MM.1S (cell line): ENCODE data around the gene OXCT1.

ENCODE experiments used
- DNase-seq: peaks from one replicate; pipeline ENCODE4 v3.0.0-alpha.2; 2015
- H2AFZ ChIP-seq: fragments of 300-600 bp; sonication (generic); 2 replicates; pipeline ENCODE4 v1.6.0; 2016; ENCODE audit warnings: antibody characterized with exemption, low read length
- H3F3A ChIP-seq: fragments of 300-600 bp; sonication (generic); 2 replicates; pipeline ENCODE4 v1.6.1; 2016; ENCODE audit warnings: mild to moderate bottlenecking, antibody characterized with exemption, low read length, moderate library complexity, mixed read lengths; ENCODE audit not compliant: insufficient read depth
- H3K27ac ChIP-seq: fragments of 300-600 bp; sonication (generic); 2 replicates; pipeline ENCODE4 v1.5.1; 2016; ENCODE audit warnings: mild to moderate bottlenecking, low read length
- H3K27me3 ChIP-seq: fragments of 300-600 bp; sonication (generic); replicated peaks from 2 replicates; pipeline ENCODE4 v1.6.0; 2016; ENCODE audit warnings: low read length; ENCODE audit not compliant: insufficient read depth
- H3K36me3 ChIP-seq: fragments of 300-600 bp; sonication (generic); replicated peaks from 2 replicates; pipeline ENCODE4 v1.6.1; 2016; ENCODE audit warnings: mild to moderate bottlenecking, low read length, mixed read lengths; ENCODE audit not compliant: insufficient read depth
- H3K4me1 ChIP-seq: fragments of 300-600 bp; sonication (generic); 2 replicates; pipeline ENCODE4 v1.6.1; 2016; ENCODE audit warnings: low read length, mixed read lengths
- H3K4me2 ChIP-seq: fragments of 300-600 bp; sonication (generic); 2 replicates; pipeline ENCODE4 v1.6.0; 2016; ENCODE audit warnings: low read depth, low read length
- H3K4me3 ChIP-seq: fragments of 300-600 bp; sonication (generic); 2 replicates; pipeline ENCODE4 v1.5.1; 2016; ENCODE audit warnings: low read length, mixed read lengths
- H3K79me2 ChIP-seq: fragments of 300-600 bp; sonication (generic); 2 replicates; pipeline ENCODE4 v1.6.1; 2016; ENCODE audit warnings: mixed run types, low read length, mixed read lengths
- H3K9ac ChIP-seq: fragments of 300-600 bp; sonication (generic); 2 replicates; pipeline ENCODE4 v1.6.1; 2016; ENCODE audit warnings: low read length, mixed read lengths
- H3K9me2 ChIP-seq: fragments of 300-600 bp; sonication (generic); replicated peaks from 2 replicates; pipeline ENCODE4 v1.6.1; 2016; ENCODE audit warnings: mild to moderate bottlenecking, low read length, mixed read lengths; ENCODE audit not compliant: insufficient read depth
- H3K9me3 ChIP-seq: fragments of 300-600 bp; sonication (generic); replicated peaks from 2 replicates; pipeline ENCODE4 v1.6.1; 2016; ENCODE audit warnings: mild to moderate bottlenecking, low read length, mixed read lengths; ENCODE audit not compliant: insufficient read depth
- H4K20me1 ChIP-seq: fragments of 300-600 bp; sonication (generic); 2 replicates; pipeline ENCODE4 v1.6.1; 2016; ENCODE audit warnings: mild to moderate bottlenecking, low read length, moderate library complexity, mixed read lengths; ENCODE audit not compliant: insufficient read depth
- EZH2 ChIP-seq: fragments of 300-600 bp; sonication (generic); optimal IDR thresholded peaks from 2 replicates; pipeline ENCODE3; 2017; ENCODE audit warnings: low read depth, mild to moderate bottlenecking, antibody characterized with exemption, low read length, mixed read lengths
- EZH2phosphoT487 ChIP-seq: fragments of 300-600 bp; sonication (generic); IDR thresholded peaks from 2 replicates; pipeline ENCODE4 v1.6.1; 2018; ENCODE audit warnings: antibody characterized with exemption, low read length
- TF ChIP-seq, protein P1 (sequence below): fragments of 300-600 bp; sonication (generic); IDR thresholded peaks from 2 replicates; pipeline ENCODE4 v1.5.1; 2016; ENCODE audit warnings: antibody characterized with exemption, low read length, mixed read lengths

The OXCT1 gene

GRCh38 chr5:41755705-41756104, 114.5 kb downstream of the OXCT1 start:
- no peaks in the 10 kb centered on the region for H3K9me2 ChIP-seq
- no peaks in the 10 kb centered on the region for H3K79me2 ChIP-seq
- H3K36me3 ChIP-seq = no peaks in the 10 kb centered on the region; the same call in 1 of the 2 replicates
- no peaks in the 10 kb centered on the region for H4K20me1 ChIP-seq
- H3K4me3 ChIP-seq = no peak overlapping the region
- H3K27me3 ChIP-seq = no peaks in the 10 kb centered on the region
- H3F3A ChIP-seq = no peaks in the 10 kb centered on the region
- H3K4me2 ChIP-seq = no peak overlapping the region
- no peak overlapping the region for H3K27ac ChIP-seq
- DNase-seq = no peak
- H3K4me1 ChIP-seq = no peaks in the 10 kb centered on the region
- H3K9me3 ChIP-seq = no peaks in the 10 kb centered on the region
- TF ChIP-seq EZH2phosphoT487 (no peak), EZH2 (no peak)
- TF ChIP-seq, protein P1, sequence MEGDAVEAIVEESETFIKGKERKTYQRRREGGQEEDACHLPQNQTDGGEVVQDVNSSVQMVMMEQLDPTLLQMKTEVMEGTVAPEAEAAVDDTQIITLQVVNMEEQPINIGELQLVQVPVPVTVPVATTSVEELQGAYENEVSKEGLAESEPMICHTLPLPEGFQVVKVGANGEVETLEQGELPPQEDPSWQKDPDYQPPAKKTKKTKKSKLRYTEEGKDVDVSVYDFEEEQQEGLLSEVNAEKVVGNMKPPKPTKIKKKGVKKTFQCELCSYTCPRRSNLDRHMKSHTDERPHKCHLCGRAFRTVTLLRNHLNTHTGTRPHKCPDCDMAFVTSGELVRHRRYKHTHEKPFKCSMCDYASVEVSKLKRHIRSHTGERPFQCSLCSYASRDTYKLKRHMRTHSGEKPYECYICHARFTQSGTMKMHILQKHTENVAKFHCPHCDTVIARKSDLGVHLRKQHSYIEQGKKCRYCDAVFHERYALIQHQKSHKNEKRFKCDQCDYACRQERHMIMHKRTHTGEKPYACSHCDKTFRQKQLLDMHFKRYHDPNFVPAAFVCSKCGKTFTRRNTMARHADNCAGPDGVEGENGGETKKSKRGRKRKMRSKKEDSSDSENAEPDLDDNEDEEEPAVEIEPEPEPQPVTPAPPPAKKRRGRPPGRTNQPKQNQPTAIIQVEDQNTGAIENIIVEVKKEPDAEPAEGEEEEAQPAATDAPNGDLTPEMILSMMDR = no peak
- no peak overlapping the region for H2AFZ ChIP-seq
- H3K9ac ChIP-seq = no peak overlapping the region

- no peaks in the 10 kb centered on the region for H3K4me1 ChIP-seq
- H3K9me2 ChIP-seq = no peaks in the 10 kb centered on the region
- no peaks in the 10 kb centered on the region for H3K9me3 ChIP-seq
- H3K36me3 ChIP-seq = no peaks in the 10 kb centered on the region; the same call in 1 of the 2 replicates
- no peaks in the 10 kb centered on the region for H3F3A ChIP-seq
- H3K4me3 ChIP-seq = no peak overlapping the region
- H2AFZ ChIP-seq = no peak overlapping the region
- H3K27ac ChIP-seq = no peak overlapping the region
- no peak overlapping the region for H3K4me2 ChIP-seq
- no peaks in the 10 kb centered on the region for H3K27me3 ChIP-seq
- no peaks in the 10 kb centered on the region for H3K79me2 ChIP-seq
- TF ChIP-seq EZH2 (no peak), EZH2phosphoT487 (no peak)
- TF ChIP-seq, protein P1 = peak; percentile 46
- H4K20me1 ChIP-seq = no peaks in the 10 kb centered on the region
- no peak overlapping the region for H3K9ac ChIP-seq
- DNase-seq = peak; percentile 51
These were observed 115.4 kb downstream of the OXCT1 start for GRCh38 chr5:41754857-41755256.

DNA sequence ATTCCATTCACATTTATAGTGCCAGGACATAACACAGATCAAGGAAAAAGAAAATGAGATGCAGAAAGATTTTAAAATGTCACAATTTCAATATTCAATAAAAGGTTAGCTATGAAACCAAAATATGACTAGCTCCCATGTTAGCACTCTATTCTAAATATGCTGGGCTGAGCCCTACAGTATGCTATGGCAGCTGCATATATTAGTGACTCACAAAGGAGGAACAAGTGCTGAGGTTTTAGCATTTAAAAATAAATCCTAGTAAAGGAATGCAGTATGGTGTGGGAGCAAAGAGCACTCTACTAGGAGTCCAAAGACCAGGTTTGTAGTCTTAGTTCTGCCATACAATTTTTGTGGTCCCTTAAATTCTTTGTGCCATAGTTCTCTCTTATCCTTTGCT, 118.4 kb downstream of the OXCT1 start:
- no peak overlapping the region for H2AFZ ChIP-seq
- no peaks in the 10 kb centered on the region for H3K4me1 ChIP-seq
- DNase-seq = no peak
- no peak overlapping the region for H3K4me2 ChIP-seq
- H3K36me3 ChIP-seq = peaks cover 4% of the 10 kb centered on the region; the same call in 1 of the 2 replicates
- H3K9me3 ChIP-seq = no peaks in the 10 kb centered on the region
- H4K20me1 ChIP-seq = no peaks in the 10 kb centered on the region
- no peaks in the 10 kb centered on the region for H3K27me3 ChIP-seq
- no peaks in the 10 kb centered on the region for H3F3A ChIP-seq
- no peaks in the 10 kb centered on the region for H3K79me2 ChIP-seq
- TF ChIP-seq, protein P1 = no peak
- TF ChIP-seq EZH2phosphoT487 (no peak), EZH2 (no peak)
- no peak overlapping the region for H3K9ac ChIP-seq
- no peak overlapping the region for H3K27ac ChIP-seq
- H3K4me3 ChIP-seq = no peak overlapping the region
- H3K9me2 ChIP-seq = no peaks in the 10 kb centered on the region

DNA sequence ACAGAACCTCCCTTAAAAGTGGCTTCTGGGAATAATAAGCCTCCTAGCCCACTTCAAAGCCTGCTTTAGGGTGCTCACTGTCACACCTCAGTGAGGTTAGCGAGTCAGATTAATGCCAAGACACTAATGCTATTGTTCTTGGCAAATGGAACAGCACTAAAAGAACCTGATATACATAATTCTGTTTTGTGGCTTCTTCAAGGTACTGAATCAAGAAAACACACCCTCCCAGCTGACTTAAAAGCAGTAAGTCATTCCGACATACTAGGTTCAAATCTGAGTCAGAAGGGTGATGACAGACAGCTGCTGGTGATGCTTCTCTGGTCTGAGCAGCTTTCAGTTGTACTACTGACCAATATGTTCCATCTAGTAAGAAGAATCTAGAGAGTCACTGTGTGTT, 121.6 kb downstream of the OXCT1 start:
- H3K4me3 ChIP-seq = no peak overlapping the region
- no peaks in the 10 kb centered on the region for H3K4me1 ChIP-seq
- no peaks in the 10 kb centered on the region for H3F3A ChIP-seq
- no peak overlapping the region for H3K27ac ChIP-seq
- TF ChIP-seq, protein P1 = no peak
- TF ChIP-seq EZH2 (no peak), EZH2phosphoT487 (no peak)
- no peaks in the 10 kb centered on the region for H3K79me2 ChIP-seq
- no peak for DNase-seq
- H3K9ac ChIP-seq = no peak overlapping the region
- H3K4me2 ChIP-seq = no peak overlapping the region
- no peaks in the 10 kb centered on the region for H4K20me1 ChIP-seq
- H3K9me3 ChIP-seq = no peaks in the 10 kb centered on the region
- H3K27me3 ChIP-seq = no peaks in the 10 kb centered on the region
- H2AFZ ChIP-seq = no peak overlapping the region
- no peaks in the 10 kb centered on the region for H3K9me2 ChIP-seq
- H3K36me3 ChIP-seq = peaks cover 4% of the 10 kb centered on the region; the same call in 1 of the 2 replicates
